H1 (cell line): ENCODE data around the gene LGR4. TPM values are rescaled to one million over a fixed set of nuclear protein-coding genes. Genes with fewer than 3 reads are reported as not detected.

ENCODE experiments used
- CTCF ChIA-PET: fragments of 300-600 bp; sonication (Branson Sonifier 250); formaldehyde crosslinking; loops from one replicate; lab custom pipeline; 2021; ENCODE audit not compliant: partially characterized antibody; lab: Charles Lee
- POLR2A ChIA-PET: fragments of 300-600 bp; sonication (Branson Sonifier 250); formaldehyde crosslinking; loops from one replicate; lab custom pipeline; 2021; ENCODE audit warnings: inconsistent platforms; ENCODE audit not compliant: partially characterized antibody; lab: Charles Lee
- DNase-seq, 2 experiments: peaks; one replicate each; pipeline versions ENCODE4 v3.0.0 to v3.0.0-alpha.2; 2010 to 2022; ENCODE audit warnings: low spot score in 2 of 2, low read depth in 1 of 2, mixed read lengths in 1 of 2
- FAIRE-seq: peaks from 2 replicates; lab custom pipeline; 2011; peaks lifted over from hg19 to GRCh38; lab: Jason Lieb, UNC
- H2AFZ ChIP-seq: 2 replicates; pipeline ENCODE4 v1.8.1; 2012; ENCODE audit warnings: low read length, inconsistent platforms
- H2AK5ac ChIP-seq: 2 replicates; pipeline ENCODE4 v1.6.1; 2013; ENCODE audit warnings: low read depth, low read length
- H2BK120ac ChIP-seq: replicated peaks from 2 replicates; pipeline ENCODE3; 2013; ENCODE audit warnings: low read depth, low read length, inconsistent platforms
- H2BK12ac ChIP-seq: 2 replicates; pipeline ENCODE4 v1.6.1; 2013; ENCODE audit warnings: low read depth, low read length
- H2BK15ac ChIP-seq: 2 replicates; pipeline ENCODE4 v1.6.1; 2013; ENCODE audit warnings: low read length
- H2BK20ac ChIP-seq: 2 replicates; pipeline ENCODE4 v1.6.1; 2013; ENCODE audit warnings: low read length
- H2BK5ac ChIP-seq: 2 replicates; pipeline ENCODE4 v1.6.1; 2013; ENCODE audit warnings: low read depth, low read length
- H3K14ac ChIP-seq: 2 replicates; pipeline ENCODE4 v1.6.1; 2013; ENCODE audit warnings: inconsistent platforms; ENCODE audit not compliant: insufficient read length
- H3K18ac ChIP-seq: 2 replicates; pipeline ENCODE4 v1.6.1; 2013; ENCODE audit warnings: low read length; ENCODE audit errors: extremely low read depth
- H3K23ac ChIP-seq: 2 replicates; pipeline ENCODE4 v1.6.1; 2013; ENCODE audit warnings: inconsistent platforms; ENCODE audit not compliant: insufficient read length
- H3K23me2 ChIP-seq: 2 replicates; pipeline ENCODE4 v1.6.1; 2013; ENCODE audit warnings: low read depth, low read length
- H3K27ac ChIP-seq: 2 replicates; pipeline ENCODE4 v1.6.1; 2011; ENCODE audit warnings: low read depth, low read length, inconsistent platforms
- H3K27me3 ChIP-seq, 4 experiments: replicated peaks in 1 of 4; 1 replicate in 1 of 4; 2 replicates in 3 of 4; pipeline versions ENCODE4 v1.6.1 to v1.8.1; 2011 to 2013; ENCODE audit warnings: low read length in 3 of 4, mild to moderate bottlenecking in 3 of 4, inconsistent platforms in 2 of 4, mixed read lengths in 2 of 4, moderate library complexity in 1 of 4; ENCODE audit not compliant: control insufficient read depth in 3 of 4, insufficient read depth in 3 of 4; ENCODE audit errors: extremely low read depth in 1 of 4
- H3K36me3 ChIP-seq, 4 experiments: 2 replicates each; pipeline versions ENCODE4 v1.6.1 to v1.8.1; 2011 to 2013; ENCODE audit warnings: mild to moderate bottlenecking in 4 of 4, low read length in 3 of 4, moderate library complexity in 2 of 4, control low read depth in 1 of 4, inconsistent platforms in 1 of 4; ENCODE audit not compliant: insufficient read depth in 4 of 4, control insufficient read depth in 2 of 4
- H3K4ac ChIP-seq: replicated peaks from 2 replicates; pipeline ENCODE3; 2013; ENCODE audit warnings: low read length, low read depth, mixed read lengths, inconsistent platforms; ENCODE audit not compliant: insufficient read length
- H3K4me1 ChIP-seq, 4 experiments: replicated peaks in 1 of 4; 1 replicate in 1 of 4; 2 replicates in 3 of 4; pipeline versions ENCODE4 v1.6.1 to v1.8.1; 2011 to 2013; ENCODE audit warnings: low read length in 3 of 4, inconsistent platforms in 2 of 4, mixed read lengths in 1 of 4; ENCODE audit not compliant: insufficient read depth in 4 of 4, control insufficient read depth in 3 of 4
- H3K4me2 ChIP-seq, 2 experiments: 2 replicates each; pipeline versions ENCODE4 v1.6.1 to v1.8.1; 2011 to 2013; ENCODE audit warnings: low read depth in 2 of 2, low read length in 2 of 2, control low read depth in 1 of 2, inconsistent platforms in 1 of 2, mild to moderate bottlenecking in 1 of 2; ENCODE audit not compliant: insufficient read depth in 1 of 2
- H3K4me3 ChIP-seq, 4 experiments: fragments of 200-600, 300-600 bp in 1 of 4; sonication (generic), shearing (Covaris generic), sonication (Bioruptor Twin) in 1 of 4; 2 replicates each; pipeline versions ENCODE4 v1.5.1 to v1.8.1; 2011 to 2016; ENCODE audit warnings: low read length in 4 of 4, low read depth in 3 of 4, control low read depth in 2 of 4, inconsistent platforms in 2 of 4, mild to moderate bottlenecking in 2 of 4, mixed read lengths in 1 of 4, moderate library complexity in 1 of 4; ENCODE audit not compliant: insufficient read depth in 2 of 4; ENCODE audit errors: extremely low read depth in 1 of 4
- H3K56ac ChIP-seq: replicated peaks from 2 replicates; pipeline ENCODE3; 2013; ENCODE audit warnings: low read depth, mild to moderate bottlenecking, mixed read lengths, low read length, inconsistent platforms; ENCODE audit not compliant: insufficient read length
- H3K79me1 ChIP-seq: 2 replicates; pipeline ENCODE4 v1.6.1; 2013; ENCODE audit warnings: low read depth, low read length, control low read depth
- H3K79me2 ChIP-seq, 2 experiments: 2 replicates each; pipeline versions ENCODE4 v1.6.1 to v1.8.1; 2012 to 2013; ENCODE audit warnings: low read length in 2 of 2, mild to moderate bottlenecking in 2 of 2, inconsistent platforms in 1 of 2; ENCODE audit not compliant: insufficient read depth in 2 of 2, control insufficient read depth in 1 of 2
- H3K9ac ChIP-seq, 4 experiments: replicated peaks in 1 of 4; 1 replicate in 1 of 4; 2 replicates in 3 of 4; pipeline versions ENCODE4 v1.6.1 to v1.8.1; 2011 to 2013; ENCODE audit warnings: low read depth in 3 of 4, low read length in 3 of 4, control low read depth in 2 of 4, mild to moderate bottlenecking in 2 of 4, moderate library complexity in 2 of 4, inconsistent platforms in 1 of 4; ENCODE audit errors: extremely low read depth in 1 of 4
- H3K9me3 ChIP-seq, 2 experiments: 2 replicates each; pipeline versions ENCODE4 v1.6.1 to v1.8.1; 2012 to 2013; ENCODE audit warnings: mild to moderate bottlenecking in 2 of 2, moderate library complexity in 2 of 2, control low read depth in 1 of 2, inconsistent platforms in 1 of 2, low read depth in 1 of 2, low read length in 1 of 2, mixed read lengths in 1 of 2; ENCODE audit not compliant: insufficient read depth in 2 of 2
- H4K20me1 ChIP-seq, 2 experiments: replicated peaks in 1 of 2; 2 replicates each; pipeline versions ENCODE3 to v1.8.1; 2011 to 2013; ENCODE audit warnings: inconsistent platforms in 2 of 2, low read length in 2 of 2, mild to moderate bottlenecking in 1 of 2; ENCODE audit not compliant: insufficient read depth in 2 of 2, control insufficient read depth in 1 of 2
- H4K5ac ChIP-seq: 2 replicates; pipeline ENCODE4 v1.6.1; 2013; ENCODE audit warnings: low read length, low read depth, mixed read lengths, inconsistent platforms; ENCODE audit not compliant: insufficient read length
- H4K8ac ChIP-seq: 2 replicates; pipeline ENCODE4 v1.8.0; 2013; ENCODE audit warnings: mild to moderate bottlenecking, moderate library complexity, low read length, inconsistent platforms; ENCODE audit not compliant: insufficient read depth; ENCODE audit errors: extremely low read depth
- H4K91ac ChIP-seq: replicated peaks from 2 replicates; pipeline ENCODE3; 2013; ENCODE audit warnings: low read length, mixed read lengths, inconsistent platforms; ENCODE audit not compliant: insufficient read length
- POLR2A ChIP-seq, 2 experiments: IDR thresholded peaks; 1 replicate in 1 of 2; 2 replicates in 1 of 2; pipeline ENCODE4 v1.6.1; 2011; ENCODE audit warnings: low read depth in 2 of 2, low read length in 2 of 2, mild to moderate bottlenecking in 2 of 2; ENCODE audit errors: control extremely low read depth in 1 of 2
- POU5F1 ChIP-seq: IDR thresholded peaks from 2 replicates; pipeline ENCODE4 v1.6.1; 2011; ENCODE audit warnings: low read depth, mild to moderate bottlenecking, low read length, moderate library complexity
- RBBP5 ChIP-seq: IDR thresholded peaks from 2 replicates; pipeline ENCODE4 v1.7.1; 2012; ENCODE audit warnings: low read depth, mild to moderate bottlenecking, inconsistent platforms, low read length, moderate library complexity, borderline replicate concordance
- SAP30 ChIP-seq: fragments of 300-600 bp; sonication (generic); IDR thresholded peaks from 2 replicates; pipeline ENCODE4 v1.7.1; 2012; ENCODE audit warnings: low read length, moderate library complexity, mild to moderate bottlenecking, inconsistent platforms; ENCODE audit not compliant: insufficient read depth, insufficient replicate concordance
- SIX5 ChIP-seq: IDR thresholded peaks from 2 replicates; pipeline ENCODE4 v1.6.1; 2011; ENCODE audit warnings: mild to moderate bottlenecking, low read depth, low read length
- TCF12 ChIP-seq: IDR thresholded peaks from 2 replicates; pipeline ENCODE4 v1.6.1; 2011; ENCODE audit warnings: low read depth, mild to moderate bottlenecking, low read length
- WGBS, 2 experiments: shearing (Covaris generic) in 1 of 2; methylation state at CpG; one replicate each; pipeline versions ENCODE4 v1.1.6 to v1.1.7; 2013 to 2015; ENCODE audit warnings: low lambda C conversion rate in 2 of 2, mixed read lengths in 2 of 2, inconsistent platforms in 1 of 2, low coverage in 1 of 2, missing lambda C conversion rate in 1 of 2; ENCODE audit not compliant: insufficient replicate concordance in 2 of 2, insufficient coverage in 1 of 2, insufficient read length in 1 of 2; ENCODE audit errors: extremely low coverage in 1 of 2, missing lambda C conversion rate in 1 of 2; 5-methylcytosine and 5-hydroxymethylcytosine counted together
- polyA plus RNA-seq, 7 experiments: library from polyadenylated mRNA; depleted of rRNA in 3 of 7; stranded (reverse) in 5 of 7; unstranded in 2 of 7; fragments of >200 nt in 5 of 7; fragments of 200-250 nt in 2 of 7; gene quantifications; 1 replicate in 5 of 7; 2 replicates in 1 of 7; 4 replicates in 1 of 7; pipeline versions ENCODE4 v1.2.1 to v1.2.3, GENCODE V29; 2011 to 2013; ENCODE audit warnings: missing spikeins in 2 of 7, mixed read lengths in 2 of 7
- total RNA-seq: library from RNA; stranded (reverse); fragmentation: NEBNext Ultra II Directional; extraction: Animal tissue kit (Norgen Biotek cat#: 25700); gene quantifications from 2 replicates; pipeline ENCODE4 v1.2.1, GENCODE V29; 2021

Gene LGR4
- total and polyA plus RNA-seq, 2 of the 8 experiments (the other 6 are each of a cell fraction or from before 2014, with no cell fraction given): 26.6 to 61.7 TPM

- H2BK120ac ChIP-seq: no peak overlapping the region
- H3K27ac ChIP-seq: no peak overlapping the region
- 0 out of 2 replicates have a peak, but pooled peaks cover 4% of the 10 kb centered on the region for H3K79me1 ChIP-seq
- no peak overlapping the region for H3K56ac ChIP-seq
- FAIRE-seq (no peak), DNase-seq (no peak)
- H2BK5ac ChIP-seq: no peak overlapping the region
- no peaks in the 10 kb centered on the region for H3K23me2 ChIP-seq
- no peak overlapping the region for H3K23ac ChIP-seq
- no peak for TF ChIP-seq RBBP5
- TF ChIP-seq POLR2A (IDR thresholded peaks at IDR 0.05; ENCODE audit: control extremely low read depth in 1 of 2, low read depth in 2 of 2, low read length in 2 of 2): 0 out of 3 replicates have a peak, but pooled peaks of 1 of the 2 experiments have one; percentile 14
- TF ChIP-seq TCF12: no peak
- no peak for TF ChIP-seq SAP30
- TF ChIP-seq POU5F1: no peak
- no peak for TF ChIP-seq SIX5
- no peak overlapping the region for H2AK5ac ChIP-seq
- no peak overlapping the region for H2BK20ac ChIP-seq
- no peak overlapping the region for H2BK15ac ChIP-seq
- H3K4me1 ChIP-seq: peaks cover 0 to 2% (median 0%) of the 10 kb centered on the region in 4 experiments; a peak in 2 of 7 replicates
- H3K27me3 ChIP-seq: no peaks in the 10 kb centered on the region
- H2AFZ ChIP-seq: no peak overlapping the region
- no peak overlapping the region for H3K4me2 ChIP-seq
- H3K4ac ChIP-seq: no peak overlapping the region
- no peak overlapping the region for H4K5ac ChIP-seq
- H4K8ac ChIP-seq: no peak overlapping the region
- 83% methylated on average over 2 of the region's 2 CpGs; no CpG with 5 or more reads in 1 of the 2 experiments for WGBS, 2 experiments
- H3K9ac ChIP-seq: no peak overlapping the region
- CTCF ChIA-PET: interaction anchor here (0.9 to 1.2 kb wide), 2 partner anchors 11 to 193 kb away, joined by 3 to 4 read pairs; no protein-coding TSS in a partner anchor
- H4K91ac ChIP-seq: no peak overlapping the region
- no peak overlapping the region for H2BK12ac ChIP-seq
- peaks cover 2 to 4% of the 10 kb centered on the region in 2 experiments for H4K20me1 ChIP-seq
- H3K9me3 ChIP-seq: no peaks in the 10 kb centered on the region
- no peak overlapping the region for H3K18ac ChIP-seq
- POLR2A ChIA-PET: interaction anchor here (0.7 to 4.5 kb wide), 5 partner anchors 9 to 76 kb away, joined by 3 to 15 read pairs (median 5); no protein-coding TSS in a partner anchor
- no peak overlapping the region for H3K4me3 ChIP-seq
- H3K36me3 ChIP-seq: peaks cover 0 to 26% (median 5%) of the 10 kb centered on the region in 4 experiments; a peak in 5 of 8 replicates
- H3K79me2 ChIP-seq: peaks cover 0 to 44% of the 10 kb centered on the region in 2 experiments; a peak in 3 of 4 replicates
- no peak overlapping the region for H3K14ac ChIP-seq
Observed at GRCh38 chr11:27404427-27404826, 68.2 kb downstream of the LGR4 start.
